Activated CD8-positive, alpha-beta T cell treated with anti-CD3 and anti-CD28 coated beads for 36 hours (primary cell): ENCODE data around the gene ANKRD33B. TPM values are rescaled to one million over a fixed set of nuclear protein-coding genes. Genes with fewer than 3 reads are reported as not detected.

Source experiments
- ATAC-seq: fragments of 200-7000 bp; cut with Tn5 transposase; one replicate; pipeline ENCODE4 v1.10.0; 2021; ENCODE audit warnings: mild to moderate bottlenecking, moderate library complexity
- CTCF ChIA-PET: fragments of 350-600 bp; sonication (Branson Sonifier 250); formaldehyde crosslinking; loops from one replicate; lab custom pipeline; 2021; ENCODE audit warnings: antibody characterized with exemption; lab: Charles Lee
- POLR2A ChIA-PET: fragments of 350-600 bp; sonication (Branson Sonifier 250); formaldehyde crosslinking; loops from one replicate; lab custom pipeline; 2021; ENCODE audit warnings: antibody characterized with exemption; lab: Charles Lee
- DNase-seq: peaks from one replicate; pipeline ENCODE4 v3.0.0-alpha.2; 2020
- H3K27ac Mint-ChIP-seq: one replicate; pipeline ENCODE4 v1.8.0; 2021; ENCODE audit warnings: mild to moderate bottlenecking, mixed read lengths
- H3K27me3 Mint-ChIP-seq: one replicate; pipeline ENCODE4 v1.8.0; 2021; ENCODE audit warnings: mixed read lengths
- H3K36me3 Mint-ChIP-seq: one replicate; pipeline ENCODE4 v1.8.0; 2021; ENCODE audit warnings: low read depth, mixed read lengths
- H3K4me1 Mint-ChIP-seq: one replicate; pipeline ENCODE4 v1.8.0; 2021; ENCODE audit warnings: low read depth, mixed read lengths
- H3K4me3 Mint-ChIP-seq: one replicate; pipeline ENCODE4 v1.8.0; 2021; ENCODE audit warnings: mild to moderate bottlenecking, moderate library complexity, mixed read lengths
- H3K9me3 Mint-ChIP-seq: one replicate; pipeline ENCODE4 v1.8.0; 2021; ENCODE audit warnings: mixed read lengths
- CTCF ChIP-seq: fragments of 200-600 bp; IDR thresholded peaks from one replicate; pipeline ENCODE4 v1.8.0; 2022; ENCODE audit warnings: antibody characterized with exemption, mild to moderate bottlenecking
- intact Hi-C: fragments of 100-400 bp; cut with micrococcal nuclease; formaldehyde crosslinking; loops from one replicate; pipeline ENCODE4 v1.10.0; 2022
- total RNA-seq, 2 experiments: library from RNA; stranded (reverse); gene quantifications; one replicate each; pipeline ENCODE4 v1.2.3, GENCODE V29; 2021

Gene ANKRD33B
- total RNA-seq, 2 experiments from 2014 or later: 13.6 to 13.8 TPM

- H3K36me3 Mint-ChIP-seq: peaks cover 26% of the 10 kb centered on the region
- TF ChIP-seq CTCF: no peak
- intact Hi-C loops: no loop called here
- ATAC-seq (no peak), DNase-seq (no peak)
- no peak overlapping the region for H3K4me3 Mint-ChIP-seq
- ChIA-PET CTCF (no interaction called here), POLR2A (interaction anchor here (0.6 kb wide), 1 partner anchor 13 kb away, joined by 3 read pairs; no protein-coding TSS in a partner anchor)
- no peak overlapping the region for H3K27ac Mint-ChIP-seq
- H3K4me1 Mint-ChIP-seq: peaks cover 53% of the 10 kb centered on the region
- peaks cover 10% of the 10 kb centered on the region for H3K9me3 Mint-ChIP-seq
- H3K27me3 Mint-ChIP-seq: peaks cover 7% of the 10 kb centered on the region
These were observed 31.4 kb downstream of the ANKRD33B start for GRCh38 chr5:10595293-10595671.

GRCh38 chr5:10595672-10596309, 31.9 kb downstream of the ANKRD33B start:
- Mint-ChIP-seq H3K27me3 (peaks cover 7% of the 10 kb centered on the region), H3K4me3 (no peak overlapping the region), H3K27ac (peak overlapping the region; percentile 56), H3K4me1 (peaks cover 54% of the 10 kb centered on the region), H3K9me3 (peaks cover 13% of the 10 kb centered on the region), H3K36me3 (peaks cover 25% of the 10 kb centered on the region)
- ChIA-PET CTCF (no interaction called here), POLR2A (interaction anchor here (0.6 kb wide), 1 partner anchor 13 kb away, joined by 3 read pairs; no protein-coding TSS in a partner anchor)
- DNase-seq (peak; percentile 56), ATAC-seq (peak; percentile 70)
- intact Hi-C loops: no loop called here
- TF ChIP-seq CTCF: no peak

GRCh38 chr5:10596310-10596703, 32.4 kb downstream of the ANKRD33B start:
- Mint-ChIP-seq H3K4me1 (peaks cover 56% of the 10 kb centered on the region), H3K4me3 (no peak overlapping the region), H3K27ac (peak overlapping the region; percentile 56), H3K36me3 (peaks cover 25% of the 10 kb centered on the region), H3K9me3 (peaks cover 13% of the 10 kb centered on the region), H3K27me3 (peaks cover 7% of the 10 kb centered on the region)
- no peak for ATAC-seq
- ChIA-PET CTCF (no interaction called here), POLR2A (no interaction called here)
- intact Hi-C loops: no loop called here
- TF ChIP-seq CTCF: no peak
- no peak for DNase-seq

- no peak for TF ChIP-seq CTCF
- Mint-ChIP-seq H3K27ac (no peak overlapping the region), H3K36me3 (peaks cover 25% of the 10 kb centered on the region), H3K27me3 (peaks cover 7% of the 10 kb centered on the region), H3K4me1 (peaks cover 60% of the 10 kb centered on the region), H3K4me3 (no peak overlapping the region), H3K9me3 (peaks cover 13% of the 10 kb centered on the region)
- intact Hi-C loops: no loop called here
- DNase-seq: no peak
- ATAC-seq: no peak
- ChIA-PET POLR2A (no interaction called here), CTCF (interaction anchor here (1.0 kb wide), 1 partner anchor 30 kb away, joined by 4 read pairs; no protein-coding TSS in a partner anchor)
These were observed 33.1 kb downstream of the ANKRD33B start for GRCh38 chr5:10596886-10597451.

GRCh38 chr5:10599113-10599512, 35.2 kb downstream of the ANKRD33B start:
- peaks cover 57% of the 10 kb centered on the region for H3K4me1 Mint-ChIP-seq
- H3K4me3 Mint-ChIP-seq: no peak overlapping the region
- H3K36me3 Mint-ChIP-seq: peaks cover 25% of the 10 kb centered on the region
- POLR2A ChIA-PET: no interaction called here
- CTCF ChIA-PET: no interaction called here
- peaks cover 13% of the 10 kb centered on the region for H3K9me3 Mint-ChIP-seq
- ATAC-seq (no peak), DNase-seq (no peak)
- intact Hi-C loops: no loop called here
- TF ChIP-seq CTCF: no peak
- peaks cover 6% of the 10 kb centered on the region for H3K27me3 Mint-ChIP-seq
- no peak overlapping the region for H3K27ac Mint-ChIP-seq
